ENCODE measurements around the gene DYNC2H1. TPM values are rescaled to one million over a fixed set of nuclear protein-coding genes. Genes with fewer than 3 reads are reported as not detected.
"Not testable (repeated sequence)": the region's sequence is repeated elsewhere in the genome, so short reads cannot be mapped to it uniquely, and the experiment has no call there.

Gene DYNC2H1
- polyA plus RNA-seq, 10 donors = 9.5 to 18.5 (median 11.4) TPM

- DNase-seq = no peak
Measured at GRCh38 chr11:103112364-103112763, 3.1 kb downstream of the DYNC2H1 start.

DNA sequence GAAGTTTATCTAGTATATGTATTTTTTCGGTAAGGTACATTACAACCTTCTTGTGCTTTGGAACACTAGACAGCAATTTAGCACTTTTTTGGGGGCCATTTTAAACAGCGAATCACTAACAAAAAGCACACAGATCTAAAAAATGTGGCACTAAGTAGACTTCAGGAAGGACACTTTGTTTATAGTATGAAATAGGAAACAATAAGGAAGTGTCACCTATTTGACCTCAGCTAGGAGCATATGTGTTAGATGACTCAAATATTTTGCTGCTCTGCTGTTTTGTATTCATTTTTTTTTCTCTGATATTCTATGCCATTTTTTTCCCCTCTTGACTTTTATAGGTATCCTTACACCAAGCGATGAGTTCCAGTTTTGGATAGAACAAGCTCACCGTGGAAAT is 5.6 kb downstream of the DYNC2H1 start:
- DNase-seq = no peak

- no peak for DNase-seq
Measured at GRCh38 chr11:103125462-103125861, 16.2 kb downstream of the DYNC2H1 start.

DNA sequence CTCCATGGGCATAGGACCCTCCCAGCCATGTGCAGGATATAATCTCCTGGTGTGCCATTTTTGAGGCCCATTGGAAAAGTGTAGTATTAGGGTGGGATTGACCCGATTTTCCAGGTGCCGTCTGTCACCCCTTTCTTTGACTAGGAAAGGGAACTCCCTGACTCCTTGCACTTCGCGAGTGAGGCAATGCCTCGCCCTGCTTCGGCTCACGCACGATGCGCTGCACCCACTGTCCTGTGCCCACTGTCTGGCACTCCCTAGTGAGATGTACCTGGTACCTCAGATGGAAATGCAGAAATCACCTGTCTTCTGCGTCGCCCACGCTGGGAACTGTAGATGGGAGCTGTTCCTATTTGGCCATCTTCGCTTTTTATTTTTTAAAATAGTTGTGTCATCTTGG is 32.8 kb downstream of the DYNC2H1 start:
- DNase-seq = not testable (repeated sequence)

GRCh38 chr11:103147627-103148026 is 38.4 kb downstream of the DYNC2H1 start:
- DNase-seq = no peak

- no peak for DNase-seq
Measured at GRCh38 chr11:103157542-103157941, 48.3 kb downstream of the DYNC2H1 start.

GRCh38 chr11:103164093-103164796 is 55.0 kb downstream of the DYNC2H1 start:
- no peak for DNase-seq

DNA sequence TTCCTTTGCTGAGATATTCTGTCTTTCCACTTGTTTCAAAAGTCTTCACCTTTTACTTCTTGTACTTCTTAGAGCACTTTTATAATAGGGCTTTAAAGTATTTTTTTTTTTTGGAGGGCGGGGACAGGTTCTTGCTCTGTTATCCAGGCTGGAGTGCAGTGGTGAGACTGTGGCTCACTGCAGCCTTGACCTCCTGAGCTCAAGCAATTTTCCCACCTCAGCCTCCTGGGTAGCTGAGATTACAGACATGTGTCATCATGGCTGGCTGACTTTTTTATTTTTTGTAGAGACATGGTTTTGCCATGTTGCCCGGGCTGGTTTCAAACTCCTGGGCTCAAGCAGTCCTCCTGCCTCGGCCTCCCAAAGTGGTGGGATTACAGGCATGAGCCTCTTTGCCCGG is 57.9 kb downstream of the DYNC2H1 start:
- no peak for DNase-seq

DNA sequence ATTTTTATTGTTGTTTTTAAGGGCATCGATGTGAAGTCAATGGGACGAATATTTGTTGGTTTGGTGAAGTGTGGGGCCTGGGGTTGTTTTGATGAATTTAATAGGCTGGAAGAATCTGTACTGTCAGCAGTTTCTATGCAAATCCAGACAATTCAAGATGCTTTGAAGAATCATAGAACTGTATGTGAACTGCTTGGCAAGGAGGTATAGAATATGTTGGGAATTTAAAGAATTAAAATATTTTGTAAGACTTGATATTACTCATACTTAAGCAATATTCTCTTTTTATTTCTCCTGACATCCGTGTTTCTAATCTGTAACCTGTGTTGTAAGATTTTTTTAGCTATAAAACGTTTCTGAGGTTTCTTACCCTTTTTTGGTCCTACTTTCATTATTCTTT is 61.6 kb downstream of the DYNC2H1 start:
- DNase-seq = peak in 1 of 3 donors; percentile 9

DNA sequence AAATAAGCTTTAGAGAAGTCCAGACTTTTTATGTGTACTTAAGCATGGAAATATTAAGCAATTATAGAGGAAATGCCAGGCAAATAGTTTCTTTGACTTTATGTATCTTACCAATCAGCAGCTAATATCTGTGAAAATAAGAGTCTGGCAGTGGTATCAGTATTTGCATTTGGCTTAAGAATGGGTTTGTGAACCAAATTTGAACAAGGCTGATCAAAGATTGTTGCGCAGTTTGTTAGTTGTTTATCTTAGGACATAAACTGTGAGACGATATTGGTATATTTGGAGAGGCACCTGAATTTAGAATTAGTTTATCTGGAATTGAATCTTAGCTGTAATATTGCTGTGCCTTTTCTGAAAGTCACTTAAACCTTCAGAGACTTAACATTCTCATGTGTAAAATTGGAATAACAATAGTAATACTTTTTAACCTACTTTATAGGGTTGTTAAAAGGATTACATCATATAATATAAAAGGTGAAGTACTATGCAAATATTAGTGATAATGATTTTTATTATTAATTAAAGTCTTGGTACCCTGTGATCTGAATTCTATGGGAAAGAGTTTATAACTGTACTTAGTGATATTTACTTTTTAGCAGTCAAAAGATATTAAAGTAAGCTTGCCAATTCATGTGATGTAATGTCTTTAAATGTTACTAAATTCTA is 66.4 kb downstream of the DYNC2H1 start:
- no peak for DNase-seq

DNA sequence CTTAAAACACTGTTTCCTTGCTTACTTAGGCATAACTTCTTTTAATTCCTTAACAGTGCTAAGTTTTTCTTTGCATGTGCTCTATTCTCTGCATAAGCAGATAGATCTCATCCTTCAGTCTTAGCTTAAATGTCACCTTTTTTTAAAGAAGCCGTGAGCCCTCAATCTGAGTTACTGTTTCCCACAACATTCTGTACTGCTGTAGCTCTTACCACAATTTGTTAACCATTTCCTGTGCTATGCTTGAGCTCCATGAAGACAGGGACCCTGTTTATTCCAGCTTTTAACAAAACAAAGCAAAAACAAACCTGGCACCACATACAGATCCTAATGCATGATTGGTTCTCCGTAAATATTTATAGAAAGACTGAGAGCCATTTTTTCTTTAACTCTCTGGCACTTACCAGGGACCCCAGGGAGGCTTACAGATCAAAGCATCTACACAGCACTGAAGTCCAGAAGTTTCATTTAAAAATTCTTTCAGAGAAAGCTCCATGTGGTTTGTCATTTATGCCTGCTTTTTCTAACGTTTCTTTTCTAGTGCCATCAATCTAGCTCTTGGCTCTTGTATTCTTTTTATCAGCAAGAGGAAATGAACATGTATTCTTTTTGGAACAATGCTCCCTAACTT is 74.9 kb downstream of the DYNC2H1 start:
- no peak for DNase-seq

DNA sequence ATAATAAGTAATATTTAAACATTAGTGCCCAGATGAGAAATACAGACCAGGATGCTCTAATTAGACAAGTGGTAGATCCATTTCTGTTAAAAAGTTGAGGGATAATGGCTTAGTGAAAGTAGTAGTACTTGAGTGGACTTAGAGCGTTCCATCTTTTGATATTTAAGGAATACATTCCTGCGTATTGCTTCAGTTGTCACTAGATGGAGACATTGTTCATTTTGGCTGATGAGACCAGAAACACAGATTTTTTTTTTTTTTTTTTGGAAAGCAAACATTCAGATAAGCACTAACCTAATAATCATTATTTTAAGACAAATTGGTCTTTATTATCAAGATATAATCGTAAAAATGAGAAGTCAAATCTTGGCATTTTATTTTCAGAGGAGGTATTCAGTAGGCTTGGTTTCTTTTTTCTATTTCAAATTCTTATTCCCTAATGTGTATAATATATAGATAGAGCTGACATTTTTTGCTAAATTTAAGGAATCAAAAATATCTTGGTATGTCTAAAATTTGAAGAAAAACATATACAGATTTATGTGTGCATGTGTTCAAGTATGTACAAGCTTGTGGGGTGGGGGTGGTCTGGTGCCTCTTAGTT is 92.9 kb downstream of the DYNC2H1 start:
- peak; percentile 16 to 49 (median 20) for DNase-seq

DNA sequence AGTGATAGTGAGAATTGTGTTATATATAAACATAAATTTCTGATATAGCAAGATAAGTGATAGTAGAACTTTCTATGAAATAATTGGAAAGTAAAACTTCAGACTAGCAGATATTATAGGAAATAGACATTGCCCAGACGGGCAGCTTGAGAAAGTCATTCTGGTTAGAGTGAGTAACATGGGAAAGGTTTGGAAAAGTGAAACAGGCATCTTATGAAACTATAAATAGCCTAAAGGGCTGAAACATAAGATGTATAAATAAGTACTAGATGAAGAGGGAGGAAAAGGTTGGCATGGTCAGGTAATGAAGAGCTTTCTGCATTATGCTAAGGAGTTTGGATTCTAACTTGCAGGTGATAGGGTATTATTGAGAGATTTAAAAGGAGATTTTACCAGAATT is 101.3 kb downstream of the DYNC2H1 start:
- DNase-seq = no peak

- DNase-seq = no peak
Measured at GRCh38 chr11:103215812-103216211, 106.6 kb downstream of the DYNC2H1 start.

DNA sequence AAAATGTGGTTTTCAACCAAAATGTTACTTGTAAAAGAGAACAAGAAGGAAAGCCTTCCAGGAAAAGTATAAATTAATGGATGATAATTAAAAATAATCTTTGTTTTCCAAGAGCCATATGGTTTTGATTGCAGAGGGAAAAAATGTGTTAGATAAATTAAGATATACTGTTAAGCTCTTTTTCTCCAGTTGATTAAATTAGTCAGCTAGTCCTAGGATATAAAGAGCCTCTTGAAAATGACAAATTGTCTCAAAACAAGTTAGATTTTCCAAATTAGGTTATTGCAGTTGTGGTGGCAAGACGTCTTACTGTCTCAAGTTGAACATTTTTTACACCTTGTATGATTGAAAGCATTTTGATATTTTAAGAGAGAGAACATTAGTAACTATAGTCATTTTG is 110.9 kb downstream of the DYNC2H1 start:
- DNase-seq = no peak

GRCh38 chr11:103222806-103223205 is 113.6 kb downstream of the DYNC2H1 start:
- peak; percentile 28 to 71 (median 44) for DNase-seq

GRCh38 chr11:103228807-103229206 is 119.6 kb downstream of the DYNC2H1 start:
- no peak for DNase-seq

DNA sequence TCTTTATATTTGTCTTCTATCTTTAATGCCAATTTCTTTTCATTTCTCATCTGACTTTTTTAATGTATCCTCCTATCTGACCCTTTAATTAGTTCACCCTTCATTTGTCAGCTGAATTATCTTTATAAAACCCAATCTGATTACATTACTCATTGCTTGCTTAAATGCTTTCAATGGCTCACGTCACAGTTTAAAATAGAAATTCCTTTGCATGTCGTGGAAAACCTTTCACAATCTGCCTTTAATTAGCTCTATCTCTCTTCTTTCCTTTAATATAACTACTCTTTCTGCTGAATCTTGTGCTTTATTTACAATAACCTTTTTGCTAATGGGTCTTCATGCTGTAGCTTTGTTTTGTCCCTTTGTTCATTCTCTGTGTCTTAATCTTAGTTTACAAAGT is 125.7 kb downstream of the DYNC2H1 start:
- DNase-seq = peak in 1 of 3 donors; percentile 33

DNA sequence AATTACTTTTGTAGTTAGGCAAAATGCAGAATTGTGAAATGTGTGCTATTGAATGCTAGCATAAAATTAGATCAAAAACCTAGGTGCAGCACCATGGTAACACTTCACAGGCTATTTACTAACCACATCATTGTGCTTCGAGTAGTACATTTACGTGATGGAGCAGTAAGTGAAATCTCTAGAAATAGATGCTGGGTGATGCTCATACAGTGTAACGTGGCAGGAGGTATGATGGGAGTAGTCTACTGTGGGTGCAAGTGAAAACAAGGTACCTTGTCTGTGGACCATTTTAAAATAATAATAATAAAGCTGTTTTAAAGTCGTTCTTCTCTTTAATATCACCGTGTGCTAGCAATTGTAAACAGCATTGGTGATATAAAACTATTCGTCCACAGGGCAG is 132.3 kb downstream of the DYNC2H1 start:
- DNase-seq = no peak

GRCh38 chr11:103254123-103254522 is 144.9 kb downstream of the DYNC2H1 start:
- no peak for DNase-seq

DNA sequence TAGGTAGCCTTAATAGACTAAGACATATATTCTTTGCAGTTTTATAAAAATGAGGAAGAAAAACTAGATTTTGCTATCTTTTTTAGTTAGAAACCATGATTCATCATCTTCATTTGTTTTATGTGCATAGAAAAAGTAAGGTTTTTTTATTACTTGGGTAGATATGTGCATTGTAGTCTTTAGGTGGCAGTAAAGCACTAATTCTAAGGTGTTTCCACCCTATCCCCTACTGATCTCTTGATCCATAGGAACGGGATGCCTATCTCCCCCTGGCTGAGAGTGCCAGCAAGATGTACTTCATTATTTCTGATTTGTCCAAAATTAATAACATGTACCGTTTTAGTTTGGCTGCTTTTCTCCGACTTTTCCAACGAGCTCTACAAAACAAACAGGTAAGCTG is 148.1 kb downstream of the DYNC2H1 start:
- DNase-seq = peak; percentile 7 to 17 (median 10)

- no peak for DNase-seq
Measured at GRCh38 chr11:103266167-103266831, 157.1 kb downstream of the DYNC2H1 start.

All from muscle of back (tissue), 11 donors.